ENCODE results near the gene IFITM1. TPM values are rescaled to one million over a fixed set of nuclear protein-coding genes. Genes with fewer than 3 reads are reported as not detected.

The IFITM1 gene
- total RNA-seq, 1 experiment from 2014 or later: 3.2 TPM

Other genes with a start within 250 kb of the IFITM1 start
- gene SCGB1C1, start 121.0 kb upstream of the IFITM1 start, total RNA-seq (2014; rRNA removed): not detected in 2 replicates
- gene BET1L, start 106.6 kb upstream of the IFITM1 start, total RNA-seq (2014; rRNA removed): 11.1 and 17.2 TPM in 2 replicates
- gene RIC8A, start 106.3 kb upstream of the IFITM1 start, total RNA-seq (2014; rRNA removed): 152 and 183 TPM in 2 replicates
- gene SIRT3, start 77.7 kb upstream of the IFITM1 start, total RNA-seq (2014; rRNA removed): 7.9 and 8.6 TPM in 2 replicates
- gene PSMD13, start 77.1 kb upstream of the IFITM1 start, total RNA-seq (2014; rRNA removed): 122 and 135 TPM in 2 replicates
- gene NLRP6, start 35.6 kb upstream of the IFITM1 start, total RNA-seq (2014; rRNA removed): not detected in 2 replicates
- gene PGGHG, start 24.9 kb upstream of the IFITM1 start, total RNA-seq (2014; rRNA removed): 5.2 and 7.6 TPM in 2 replicates
- gene IFITM5, start 14.5 kb upstream of the IFITM1 start, total RNA-seq (2014; rRNA removed): not detected in 2 replicates
- 15.6 and 21.9 TPM in 2 replicates for gene IFITM2, start 6.2 kb upstream of the IFITM1 start, total RNA-seq (2014; rRNA removed)
- gene IFITM3, start 6.8 kb downstream of the IFITM1 start, total RNA-seq (2014; rRNA removed): 43.4 and 63.7 TPM in 2 replicates
- gene B4GALNT4, start 55.5 kb downstream of the IFITM1 start, total RNA-seq (2014; rRNA removed): 0.75 and 1.3 TPM in 2 replicates
- gene PKP3, start 80.2 kb downstream of the IFITM1 start, total RNA-seq (2014; rRNA removed): 3.7 and 4.7 TPM in 2 replicates
- 5.5 and 5.8 TPM in 2 replicates for gene SIGIRR, start 101.0 kb downstream of the IFITM1 start, total RNA-seq (2014; rRNA removed)
- gene ANO9, start 128.0 kb downstream of the IFITM1 start, total RNA-seq (2014; rRNA removed): not detected in 2 replicates
- gene PTDSS2, start 136.2 kb downstream of the IFITM1 start, total RNA-seq (2014; rRNA removed): 40.7 and 51.2 TPM in 2 replicates
- gene RNH1, start 193.2 kb downstream of the IFITM1 start, total RNA-seq (2014; rRNA removed): 287 and 315 TPM in 2 replicates
- gene HRAS, start 221.5 kb downstream of the IFITM1 start, total RNA-seq (2014; rRNA removed): 58.1 and 70.7 TPM in 2 replicates
- gene LRRC56, start 223.5 kb downstream of the IFITM1 start, total RNA-seq (2014; rRNA removed): 0.17 and 0.19 TPM in 2 replicates
- 0.46 and 1.3 TPM in 2 replicates for gene LMNTD2, start 246.7 kb downstream of the IFITM1 start, total RNA-seq (2014; rRNA removed)
- gene RASSF7, start 246.9 kb downstream of the IFITM1 start, total RNA-seq (2014; rRNA removed): 6.2 and 8.8 TPM in 2 replicates